Measurements from ENCODE around the gene TAMALIN.
"Not testable (repeated sequence)": the region's sequence is repeated elsewhere in the genome, so short reads cannot be mapped to it uniquely, and the experiment has no call there.

TAMALIN gene

GRCh38 chr12:52006726-52007157, at the start of gene TAMALIN:
Gene TAMALIN, plus strand, starts transcription at chr12:52006946. Its CDS starts 74 bp downstream, at chr12:52007020.
- DNase-seq, result peak; percentile 80

DNA sequence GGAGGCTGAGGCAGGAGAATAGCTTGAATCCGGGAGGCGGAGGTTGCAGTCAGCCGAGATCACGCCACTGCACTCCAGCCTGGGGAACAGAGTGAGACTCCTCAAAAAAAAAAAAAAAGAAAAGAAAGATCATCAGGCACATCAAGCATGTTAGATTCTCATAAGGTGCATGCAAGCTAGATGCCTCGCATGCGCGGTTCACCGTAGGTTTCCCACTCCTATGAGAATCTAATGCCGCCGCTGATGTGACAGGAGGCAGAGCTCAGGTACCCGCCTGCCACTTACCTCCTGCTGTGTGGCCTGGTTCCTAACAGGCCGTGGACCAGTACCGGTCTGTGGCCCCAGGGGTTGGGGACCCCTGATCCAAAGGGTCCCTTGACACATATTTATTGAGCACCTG, 48.2 kb upstream of the TAMALIN start:
- DNase-seq, result no peak

GRCh38 chr12:51959211-51959610, 47.5 kb upstream of the TAMALIN start:
- no peak for DNase-seq

- DNase-seq, result no peak
These were observed 46.8 kb upstream of the TAMALIN start for GRCh38 chr12:51959921-51960320.

GRCh38 chr12:51960488-51960887, 46.3 kb upstream of the TAMALIN start:
- no peak for DNase-seq

GRCh38 chr12:51960890-51961289, 45.9 kb upstream of the TAMALIN start:
- no peak for DNase-seq

DNA sequence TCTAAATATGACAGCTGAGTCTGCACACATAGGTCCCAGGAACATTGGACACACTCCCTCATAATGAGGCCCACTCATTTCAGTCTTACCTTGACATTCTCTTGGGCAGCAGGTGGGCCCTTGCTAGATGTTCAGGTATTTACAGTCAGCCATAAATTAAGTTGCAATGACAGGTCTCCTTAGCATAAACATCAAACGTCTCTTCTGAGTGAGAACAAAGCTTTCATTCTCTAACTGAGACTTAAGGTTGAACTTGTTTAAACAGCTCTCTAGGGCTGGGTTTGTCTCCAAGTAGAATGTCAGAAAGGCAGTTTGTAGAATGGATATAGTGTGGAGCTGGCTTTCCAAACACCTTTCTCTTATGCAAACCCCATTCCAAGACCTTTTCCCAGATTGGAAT, 44.9 kb upstream of the TAMALIN start:
- no peak for DNase-seq

DNA sequence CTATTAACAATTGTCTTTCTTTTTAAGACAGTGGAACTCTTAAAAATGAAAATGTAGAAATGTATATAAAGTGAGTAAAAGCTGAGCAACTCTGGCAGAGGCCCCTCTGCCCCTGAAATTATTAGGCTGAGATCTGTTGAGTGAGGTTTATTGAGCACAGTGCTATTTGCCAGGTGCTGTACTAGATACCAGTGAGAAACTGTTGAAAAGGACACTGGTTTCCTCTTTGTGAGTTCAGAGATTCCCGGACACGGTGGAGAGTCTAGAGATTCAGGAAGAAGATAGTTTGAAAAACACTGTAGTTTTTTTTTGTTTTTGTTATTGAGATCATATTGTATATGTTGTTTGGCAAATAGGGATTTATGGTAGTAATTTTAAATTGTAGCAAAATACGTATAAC, 44.0 kb upstream of the TAMALIN start:
- DNase-seq, result no peak

DNA sequence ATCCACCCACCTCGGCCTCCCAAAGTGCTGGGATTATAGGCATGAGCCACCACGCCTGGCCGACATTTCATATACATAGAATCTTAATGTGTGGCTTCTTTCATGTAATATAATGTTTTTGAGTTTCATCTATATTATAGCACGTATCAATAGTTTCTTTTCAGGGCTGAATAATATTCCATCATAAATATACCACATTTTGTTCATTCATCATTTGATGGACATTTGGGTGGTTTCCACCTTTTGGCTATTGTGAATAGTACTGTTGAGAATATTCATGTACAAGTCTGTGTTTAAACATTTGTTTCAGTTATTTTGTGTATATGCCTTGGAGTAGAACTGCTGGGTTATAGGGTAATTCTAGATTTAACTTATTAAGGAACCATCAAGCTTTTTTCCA, 43.3 kb upstream of the TAMALIN start:
- DNase-seq, result no peak

DNA sequence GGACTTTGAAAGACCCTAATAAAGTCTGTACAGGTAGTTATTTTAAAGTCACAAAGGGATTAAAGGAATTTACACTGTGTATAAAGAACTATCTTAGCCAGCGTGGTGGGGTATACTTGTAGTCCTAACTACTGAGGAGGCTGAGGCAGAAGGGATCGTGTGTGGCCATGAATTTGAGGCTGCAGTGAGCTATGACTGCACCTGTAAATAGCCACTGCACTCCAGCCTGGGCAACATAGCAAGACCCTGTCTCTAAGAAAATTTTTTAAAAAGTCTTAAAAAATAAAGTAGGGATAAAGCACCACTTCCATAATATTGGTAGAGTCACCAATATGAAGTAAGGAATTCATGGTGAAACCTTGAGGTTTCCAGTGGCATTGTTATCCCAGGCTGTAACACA, 37.1 kb upstream of the TAMALIN start:
- DNase-seq, result no peak

GRCh38 chr12:51970904-51971646, 35.7 kb upstream of the TAMALIN start:
- DNase-seq, result peak; percentile 60

GRCh38 chr12:51971679-51972421, 34.9 kb upstream of the TAMALIN start:
- no peak for DNase-seq

DNA sequence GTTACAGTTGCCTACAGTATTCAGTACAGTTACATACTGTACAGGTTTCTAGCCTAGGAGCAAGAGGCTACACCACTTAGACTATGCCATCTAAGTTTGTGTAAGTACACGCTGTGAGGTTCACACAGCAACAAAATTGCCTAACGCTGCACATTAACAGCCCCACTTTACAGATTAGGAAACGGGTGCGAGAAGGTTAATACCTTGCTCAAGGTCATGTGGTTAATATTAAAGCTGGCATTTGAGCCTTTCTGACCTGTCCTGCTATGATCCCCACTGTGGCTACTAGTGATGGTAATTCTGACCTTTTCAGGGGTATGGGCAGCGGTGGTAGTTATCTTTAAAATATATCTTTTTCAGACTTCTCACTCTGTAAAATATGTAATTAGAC, 34.3 kb upstream of the TAMALIN start:
- DNase-seq, result no peak

DNA sequence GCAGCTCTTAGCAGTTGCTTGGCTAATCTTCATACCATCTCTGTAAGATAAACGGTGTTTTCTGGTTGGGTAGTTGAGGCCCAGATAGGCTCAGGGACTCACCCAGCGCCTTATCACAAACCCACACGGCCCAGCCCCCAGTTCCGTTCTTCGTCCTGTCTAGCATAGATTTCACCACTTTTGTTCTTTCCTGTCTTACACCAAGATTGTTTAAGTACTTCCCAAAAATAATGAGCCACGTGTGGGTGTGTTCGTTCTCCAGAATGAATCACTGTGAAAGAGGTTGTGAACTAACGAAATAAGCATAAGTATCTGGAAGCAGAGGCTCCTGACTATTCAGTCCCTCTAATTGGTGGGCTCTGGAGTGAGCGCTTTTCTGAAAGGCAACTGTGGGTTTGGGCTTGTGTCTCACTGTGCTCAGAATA, 33.9 kb upstream of the TAMALIN start:
- peak; percentile 77 for DNase-seq

GRCh38 chr12:51973560-51973959, 33.2 kb upstream of the TAMALIN start:
- DNase-seq, result no peak

- peak; percentile 43 for DNase-seq
These were observed 32.1 kb upstream of the TAMALIN start for GRCh38 chr12:51974646-51975045.

- no peak for DNase-seq
These were observed 31.6 kb upstream of the TAMALIN start for GRCh38 chr12:51975196-51975595.

GRCh38 chr12:51976376-51977160, 30.2 kb upstream of the TAMALIN start:
- no peak for DNase-seq

- no peak for DNase-seq
These were observed 29.4 kb upstream of the TAMALIN start for GRCh38 chr12:51977320-51977753.

DNA sequence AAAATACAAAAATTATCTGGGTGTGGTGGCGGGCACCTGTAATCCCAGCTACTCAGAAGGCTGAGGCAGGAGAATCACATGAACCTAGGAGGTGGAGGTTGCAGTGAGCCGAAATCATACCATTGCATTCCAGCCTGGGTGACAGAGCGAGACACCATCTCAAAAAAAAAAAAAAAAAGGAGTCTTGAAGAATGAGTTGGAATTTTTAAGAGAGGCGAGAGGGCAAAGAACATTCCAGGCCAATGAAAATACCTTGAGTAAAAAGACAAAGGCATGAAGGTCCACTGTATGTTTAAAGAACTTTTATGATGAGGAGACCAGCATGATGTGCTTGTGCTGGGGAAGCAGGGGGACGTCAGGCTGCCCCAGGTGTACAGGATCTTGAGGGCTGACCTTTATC, 27.4 kb upstream of the TAMALIN start:
- DNase-seq, result not testable (repeated sequence)

DNA sequence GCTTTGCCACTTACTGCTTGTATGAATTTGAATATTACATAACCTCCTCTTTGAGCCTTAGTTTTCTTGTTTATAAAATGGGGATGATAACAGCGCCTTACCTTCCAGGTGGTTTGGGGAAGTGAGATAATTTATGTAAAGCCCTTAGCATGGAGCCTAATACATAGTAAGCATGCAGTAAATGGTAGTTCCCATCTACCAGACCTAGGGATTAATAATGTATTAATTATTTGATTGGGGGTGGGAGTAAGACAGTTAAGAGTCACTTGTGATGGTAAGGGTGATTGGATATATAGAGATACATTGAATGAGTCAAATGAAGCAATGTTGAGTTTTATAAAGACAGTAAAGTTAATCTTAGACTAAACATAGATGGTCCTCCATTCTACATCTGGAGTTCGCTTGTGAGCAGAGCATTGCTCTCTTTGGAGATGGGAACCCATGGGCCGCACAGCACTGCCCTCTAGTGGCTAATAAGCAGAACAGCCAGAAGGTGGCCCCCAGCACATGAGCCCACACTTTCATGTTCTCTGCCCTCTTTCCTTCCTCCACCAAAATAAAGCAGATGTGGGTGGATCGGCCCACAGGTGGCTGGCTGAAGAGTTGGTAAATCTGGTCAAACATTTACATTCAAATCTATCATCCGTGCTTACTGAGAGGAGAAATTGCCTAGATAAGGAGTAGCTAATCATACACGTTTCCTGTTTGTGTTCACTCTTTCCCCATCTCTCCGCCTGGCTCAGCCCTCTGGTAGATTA, 26.5 kb upstream of the TAMALIN start:
- peak; percentile 77 for DNase-seq

GRCh38 chr12:51980809-51981127, 26.0 kb upstream of the TAMALIN start:
- DNase-seq, result no peak

GRCh38 chr12:51984657-51985056, 22.1 kb upstream of the TAMALIN start:
- no peak for DNase-seq

All from stimulated activated CD8-positive, alpha-beta memory T cell treated with anti-CD3 and anti-CD28 coated beads, Interleukin-4, amount 100 ng/mL, for 48 hours (primary cell).